HG03457 (cell line): ENCODE measurements around the gene PCDHGB6.
"Not testable (repeated sequence)": the region's sequence is repeated elsewhere in the genome, so short reads cannot be mapped to it uniquely, and the experiment has no call there.

Source experiments
- ATAC-seq: cut with Tn5 transposase; IDR thresholded peaks from one replicate; pipeline ENCODE4 v1.9.1; 2021; ENCODE audit warnings: moderate number of reproducible peaks; ENCODE audit not compliant: unreplicated experiment

PCDHGB6 gene

GRCh38 chr5:141407790-141408505 lies at the start of gene PCDHGB6:
PCDHGB6 (plus strand) TSS chr5:141408021; CDS start chr5:141408203, 182 bp downstream.
- not testable (repeated sequence) for ATAC-seq

- ATAC-seq: no peak
These were observed 47.9 kb upstream of the PCDHGB6 start, which contains the start of gene PCDHGB2 for GRCh38 chr5:141359790-141360426. PCDHGB2 (plus strand) TSS chr5:141359994; CDS start chr5:141360136, 142 bp downstream.

- ATAC-seq: no peak
These were observed 47.1 kb upstream of the PCDHGB6 start for GRCh38 chr5:141360685-141361084.

- no peak for ATAC-seq
These were observed 45.1 kb upstream of the PCDHGB6 start for GRCh38 chr5:141362719-141363118.

GRCh38 chr5:141363952-141364660 lies 43.7 kb upstream of the PCDHGB6 start, which contains the start of gene PCDHGA5:
PCDHGA5 (plus strand) TSS chr5:141364162; CDS start chr5:141364331, 169 bp downstream.
- ATAC-seq: no peak

- no peak for ATAC-seq
These were observed 41.6 kb upstream of the PCDHGB6 start for GRCh38 chr5:141366016-141366896.

- ATAC-seq: peak; percentile 59
These were observed 37.6 kb upstream of the PCDHGB6 start, which contains the start of gene PCDHGB3 for GRCh38 chr5:141369994-141370848. PCDHGB3 (plus strand) TSS chr5:141370242; CDS start chr5:141370395, 153 bp downstream.

- ATAC-seq: no peak
These were observed 36.0 kb upstream of the PCDHGB6 start for GRCh38 chr5:141371572-141372475.

- no peak for ATAC-seq
These were observed 34.0 kb upstream of the PCDHGB6 start, which contains the start of gene PCDHGA6 for GRCh38 chr5:141373673-141374317. PCDHGA6 (plus strand) TSS chr5:141373891; CDS start chr5:141374084, 193 bp downstream.

GRCh38 chr5:141374627-141375026 lies 33.2 kb upstream of the PCDHGB6 start:
- no peak for ATAC-seq

- ATAC-seq: not testable (repeated sequence)
These were observed 32.2 kb upstream of the PCDHGB6 start for GRCh38 chr5:141375444-141376155.

- no peak for ATAC-seq
These were observed 25.1 kb upstream of the PCDHGB6 start, which contains the start of gene PCDHGA7 for GRCh38 chr5:141382469-141383294. PCDHGA7 (plus strand) TSS chr5:141382742; CDS start chr5:141382900, 158 bp downstream.

- no peak for ATAC-seq
These were observed 24.5 kb upstream of the PCDHGB6 start for GRCh38 chr5:141383345-141383744.

GRCh38 chr5:141384471-141385267 lies 23.2 kb upstream of the PCDHGB6 start:
- ATAC-seq: no peak

- not testable (repeated sequence) for ATAC-seq
These were observed 20.1 kb upstream of the PCDHGB6 start, which contains the start of gene PCDHGB4 for GRCh38 chr5:141387557-141388311. PCDHGB4 (plus strand) TSS chr5:141387698; CDS start chr5:141387885, 187 bp downstream.
